HG03469 (cell line): ENCODE measurements around the gene L3MBTL4.

Source experiments
- ATAC-seq: cut with Tn5 transposase; IDR thresholded peaks from one replicate; pipeline ENCODE4 v1.9.1; 2021; ENCODE audit warnings: mild to moderate bottlenecking, moderate library complexity, moderate number of reproducible peaks; ENCODE audit not compliant: unreplicated experiment

The L3MBTL4 gene

GRCh38 chr18:6367208-6367607, 47.5 kb downstream of the L3MBTL4 start:
- no peak for ATAC-seq

- no peak for ATAC-seq
Observed at GRCh38 chr18:6366776-6367175, 47.9 kb downstream of the L3MBTL4 start.

- ATAC-seq: no peak
Observed at GRCh38 chr18:6365385-6365784, 49.3 kb downstream of the L3MBTL4 start.

GRCh38 chr18:6363216-6363615, 51.5 kb downstream of the L3MBTL4 start:
- peak; percentile 51 for ATAC-seq

- no peak for ATAC-seq
Observed at GRCh38 chr18:6362559-6363129, 52.1 kb downstream of the L3MBTL4 start.

GRCh38 chr18:6357668-6358067, 57.0 kb downstream of the L3MBTL4 start:
- no peak for ATAC-seq

- peak; percentile 64 for ATAC-seq
Observed at GRCh38 chr18:6355789-6356589, 58.7 kb downstream of the L3MBTL4 start.

- ATAC-seq: no peak
Observed at GRCh38 chr18:6352275-6352674, 62.4 kb downstream of the L3MBTL4 start.

GRCh38 chr18:6342990-6343389, 71.7 kb downstream of the L3MBTL4 start:
- ATAC-seq: no peak

- ATAC-seq: no peak
Observed at GRCh38 chr18:6341709-6342108, 73.0 kb downstream of the L3MBTL4 start.

GRCh38 chr18:6341303-6341702, 73.4 kb downstream of the L3MBTL4 start:
- no peak for ATAC-seq

- no peak for ATAC-seq
Observed at GRCh38 chr18:6340121-6340520, 74.6 kb downstream of the L3MBTL4 start.

GRCh38 chr18:6336239-6336638, 78.5 kb downstream of the L3MBTL4 start:
- no peak for ATAC-seq

GRCh38 chr18:6333981-6334380, 80.7 kb downstream of the L3MBTL4 start:
- ATAC-seq: no peak

- ATAC-seq: no peak
Observed at GRCh38 chr18:6331872-6332271, 82.8 kb downstream of the L3MBTL4 start.

GRCh38 chr18:6330786-6331185, 83.9 kb downstream of the L3MBTL4 start:
- no peak for ATAC-seq

GRCh38 chr18:6328621-6329010, 86.1 kb downstream of the L3MBTL4 start:
- ATAC-seq: no peak

- no peak for ATAC-seq
Observed at GRCh38 chr18:6327895-6328620, 86.7 kb downstream of the L3MBTL4 start.

GRCh38 chr18:6327485-6327884, 87.2 kb downstream of the L3MBTL4 start:
- ATAC-seq: no peak

GRCh38 chr18:6326566-6326965, 88.1 kb downstream of the L3MBTL4 start:
- no peak for ATAC-seq

GRCh38 chr18:6323319-6323889, 91.3 kb downstream of the L3MBTL4 start:
- ATAC-seq: no peak
